ENCODE results near the gene ARHGEF9.

DNA sequence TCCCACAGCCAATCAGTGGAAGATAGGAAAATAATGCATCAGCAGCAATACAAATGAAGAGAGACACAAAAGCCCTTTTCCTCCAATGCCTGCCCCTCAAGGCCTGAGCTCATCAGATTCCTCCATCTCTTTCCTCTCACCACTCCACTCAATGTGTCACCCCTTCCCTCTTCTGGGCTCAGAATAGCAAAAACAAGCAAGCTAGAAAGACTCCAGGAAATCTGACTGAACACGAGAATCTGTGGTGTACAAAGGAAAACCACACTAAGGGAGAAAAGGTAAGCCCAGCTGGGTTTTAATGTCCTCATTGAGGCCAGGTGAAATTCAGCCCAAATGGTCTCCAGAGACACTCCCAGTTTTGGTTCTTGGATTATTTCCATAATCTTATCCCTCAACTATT is 46.3 kb downstream of the ARHGEF9 start:
- TF ChIP-seq CTCF (IDR thresholded peaks at IDR 0.05) (no peak), POLR2A (IDR thresholded peaks at IDR 0.05) (no peak)
